Glomerular endothelial cell (primary cell): Measurements from ENCODE around the gene DSP. TPM values are rescaled to one million over a fixed set of nuclear protein-coding genes. Genes with fewer than 3 reads are reported as not detected.

Source experiments
- DNase-seq: peaks from one replicate; pipeline ENCODE4 v3.0.0-alpha.2; 2011; ENCODE audit warnings: low read depth, low spot score; ENCODE audit errors: extremely low read depth
- total RNA-seq: library from RNA; depleted of rRNA; stranded (reverse); fragments of >200 nt; gene quantifications from 2 replicates; pipeline ENCODE4 v1.2.3, GENCODE V29; 2015

DSP gene
- total RNA-seq, 1 donor from 2014 or later, result 75.0 TPM

DNA sequence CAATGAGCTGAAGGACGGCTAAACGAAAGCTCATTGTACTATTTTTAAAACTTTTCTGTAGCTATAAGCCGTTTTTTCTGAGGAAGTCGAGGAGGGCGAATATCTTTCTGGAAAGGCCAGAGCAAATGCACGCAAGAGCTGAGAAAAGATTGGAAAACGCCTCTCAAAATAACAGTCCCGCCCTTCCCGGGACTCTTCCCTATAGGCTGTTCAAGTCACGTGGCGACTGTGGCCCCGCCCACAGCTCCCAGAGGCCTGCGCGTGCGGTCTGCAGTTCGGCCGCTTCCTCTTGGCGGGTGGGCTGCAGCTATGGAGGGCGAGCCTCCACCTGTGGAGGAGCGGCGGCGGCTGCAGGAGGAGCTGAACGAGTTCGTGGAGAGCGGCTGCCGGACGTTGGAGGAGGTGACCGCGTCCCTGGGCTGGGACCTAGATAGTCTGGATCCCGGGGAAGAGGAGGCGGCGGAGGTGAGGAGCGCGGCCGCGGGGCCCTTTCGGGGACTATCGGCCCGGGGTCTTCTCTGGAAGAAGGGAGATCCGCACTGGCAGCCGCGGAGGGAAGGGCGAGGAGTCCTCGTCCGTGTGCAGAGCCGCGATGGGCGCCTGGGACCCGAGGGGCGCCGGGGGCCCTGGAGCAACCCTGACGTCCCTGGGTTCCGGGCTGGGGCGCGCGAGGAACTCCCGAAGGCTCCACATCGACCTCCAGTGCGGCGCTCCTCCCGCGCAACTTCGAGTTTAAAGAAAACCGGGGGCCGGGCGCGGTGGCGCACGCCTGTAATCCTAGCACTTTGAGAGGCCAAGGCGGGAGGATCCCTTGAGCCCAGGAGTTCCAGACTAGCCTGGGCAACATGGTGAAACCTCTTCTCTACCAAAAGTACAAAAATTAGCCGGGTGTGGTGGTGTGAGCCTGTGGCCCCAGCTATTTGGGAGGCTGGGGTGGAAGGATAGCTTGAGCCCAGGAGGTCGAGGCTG lies 48.8 kb downstream of the DSP start, which contains the start of gene SNRNP48:
Gene SNRNP48, plus strand, starts transcription at position 250 of the 969 bp plus-strand sequence. Its CDS starts 60 bp downstream, at position 310.
- DNase-seq, result peak; percentile 55

DNA sequence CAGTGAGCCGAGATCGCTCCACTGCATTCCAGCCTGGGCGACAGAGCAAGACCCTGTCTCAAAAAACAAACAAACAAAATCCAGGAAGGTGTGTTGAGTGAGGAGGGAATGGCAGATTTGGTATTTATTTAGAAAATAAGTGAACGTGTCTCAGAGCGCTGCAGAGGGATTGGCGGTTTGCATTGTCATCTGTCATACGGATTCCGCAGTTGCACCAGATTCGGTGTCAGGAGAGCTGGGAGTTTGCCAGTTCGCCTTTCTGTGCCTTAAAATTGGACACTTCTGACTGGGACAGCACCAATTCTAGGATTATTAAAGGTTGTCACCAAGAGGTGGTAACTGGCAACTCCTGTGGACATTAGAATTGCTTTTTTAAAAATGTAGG lies 49.4 kb downstream of the DSP start:
- no peak for DNase-seq

DNA sequence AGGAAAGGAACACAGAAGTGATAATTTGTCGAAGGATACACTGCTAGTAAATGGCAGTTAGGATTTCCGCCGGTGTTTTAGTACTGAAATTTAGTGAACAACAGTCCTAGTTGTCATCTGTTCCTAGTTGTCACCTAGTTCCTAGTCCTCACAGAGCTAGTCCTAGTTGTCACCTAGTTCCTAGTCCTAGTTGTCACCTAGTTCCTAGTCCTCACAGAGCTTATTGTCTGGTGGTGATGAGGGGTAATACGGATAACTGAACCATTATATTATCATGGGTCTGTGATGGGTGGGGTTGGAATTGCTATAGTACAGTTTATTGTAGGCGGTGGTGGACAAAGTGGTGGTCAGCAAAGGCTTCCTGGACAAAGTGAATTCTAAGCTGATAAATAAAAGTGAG lies 50.3 kb downstream of the DSP start:
- no peak for DNase-seq

DNA sequence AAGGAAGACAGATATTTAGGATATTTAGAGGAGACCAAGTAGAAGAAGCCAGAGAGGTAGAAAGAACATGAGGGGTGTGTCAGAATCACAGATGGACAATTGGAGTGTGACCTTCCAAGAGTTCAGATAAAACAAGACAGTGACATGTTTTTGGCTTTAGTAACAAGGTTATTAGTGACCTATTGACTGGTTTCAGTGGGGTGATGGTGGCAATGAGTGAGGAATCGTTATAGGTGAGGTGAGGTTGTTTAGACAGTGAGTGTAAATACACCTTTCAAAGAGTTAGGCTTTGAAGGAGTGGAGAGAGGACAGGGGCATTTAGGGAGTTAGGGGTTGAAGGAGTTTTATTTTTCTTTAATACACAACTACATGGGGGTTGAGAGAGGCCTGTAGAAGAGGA lies 51.8 kb downstream of the DSP start:
- DNase-seq, result no peak

DNA sequence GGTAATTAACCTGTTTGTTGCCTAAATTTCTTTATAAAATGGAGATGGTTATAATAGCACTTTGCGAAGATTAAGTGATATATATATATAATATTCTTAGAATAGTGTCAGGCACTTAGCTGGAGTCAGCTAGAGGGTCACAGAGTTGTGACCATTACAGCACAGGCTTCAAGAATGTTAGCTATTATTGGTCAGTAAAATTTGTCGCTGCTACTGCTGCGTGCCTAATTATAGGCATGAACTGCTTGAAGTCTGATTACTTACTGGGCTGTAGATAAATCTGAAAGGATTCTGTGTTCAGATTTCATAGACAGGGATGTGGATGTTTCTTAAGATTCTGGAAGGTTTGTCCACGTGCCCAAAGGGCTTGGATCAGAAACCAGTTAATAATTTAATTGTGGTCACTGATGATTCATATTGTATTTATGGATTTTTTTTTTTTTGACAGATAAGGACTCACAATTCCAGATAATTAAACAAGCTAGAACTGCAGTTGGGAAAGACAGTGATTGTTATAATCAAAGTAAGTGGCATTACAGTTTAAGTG lies 53.2 kb downstream of the DSP start:
- no peak for DNase-seq

DNA sequence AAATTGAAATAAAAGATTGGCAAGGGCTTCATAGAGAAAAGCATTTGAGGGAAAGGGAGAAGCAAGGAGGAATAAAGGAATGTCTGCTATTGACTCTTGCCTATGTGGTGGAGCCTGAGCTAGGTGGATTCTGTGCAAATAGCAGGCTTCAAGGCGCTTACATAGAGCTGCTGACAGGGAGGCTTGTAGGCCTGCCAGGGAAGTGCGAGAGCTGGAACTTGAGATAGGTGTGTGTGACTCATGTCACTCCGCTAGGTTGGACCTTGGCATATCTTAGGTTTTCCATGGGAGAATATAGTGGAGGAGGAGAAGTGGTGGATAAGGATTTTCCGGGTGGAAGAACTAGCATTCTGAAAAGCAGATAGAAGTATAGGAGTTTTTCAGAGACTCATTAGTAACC lies 62.5 kb downstream of the DSP start:
- DNase-seq, result no peak

DNA sequence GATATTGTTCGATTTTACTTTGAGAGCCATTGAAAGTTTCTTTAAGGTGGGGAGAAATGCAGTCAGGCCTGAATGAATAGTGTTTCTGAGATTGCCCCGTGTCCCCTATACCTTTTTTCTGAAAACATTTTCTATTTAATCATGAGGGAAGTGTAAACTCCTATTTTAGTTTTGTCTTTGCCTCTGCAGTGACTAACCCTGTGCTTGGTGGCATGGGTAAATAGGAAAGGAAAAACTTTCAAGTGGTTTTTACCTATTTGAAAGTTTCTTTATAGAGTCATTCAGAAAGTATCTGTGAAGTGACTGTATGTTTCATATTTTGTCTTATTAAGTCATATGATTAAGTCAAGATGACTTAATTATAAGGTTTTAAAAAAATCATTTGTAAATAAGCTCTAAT lies 63.0 kb downstream of the DSP start:
- DNase-seq, result no peak

DNA sequence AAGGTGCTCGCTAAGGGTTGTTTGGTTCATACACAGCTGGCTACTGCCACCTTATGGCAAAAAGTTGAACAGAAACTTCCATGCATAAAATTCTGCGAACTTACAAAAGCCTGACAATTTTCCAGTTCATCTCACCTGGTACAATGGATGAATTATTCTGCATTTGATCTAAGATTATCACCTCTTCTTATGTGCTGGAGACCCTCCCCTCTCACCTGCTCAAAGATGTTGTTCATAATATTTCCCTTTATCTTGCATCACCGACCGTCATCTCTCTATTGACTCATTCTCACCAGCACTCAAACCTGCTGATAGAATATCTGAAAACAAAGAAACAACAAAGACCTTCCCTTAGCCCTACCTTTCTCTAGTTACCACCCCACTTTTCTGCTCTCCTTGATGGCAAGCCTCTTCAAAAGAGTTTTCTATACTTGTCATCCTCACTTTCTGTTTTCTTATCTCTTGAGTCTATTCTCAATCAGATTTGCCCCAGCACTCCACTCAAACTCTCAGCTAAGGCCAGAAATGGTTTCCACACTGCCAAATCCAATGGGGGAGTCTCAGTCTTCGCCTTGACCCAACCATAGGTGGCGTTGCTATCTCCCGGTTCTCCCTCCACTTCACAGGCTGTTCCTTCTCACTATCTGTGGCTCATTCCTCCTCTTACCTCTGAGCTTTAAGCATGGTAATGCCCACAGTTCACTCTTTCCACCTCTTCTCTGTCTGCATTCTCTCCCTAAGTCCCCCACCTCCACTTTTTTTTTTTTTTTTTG lies 74.3 kb downstream of the DSP start:
- peak; percentile 36 for DNase-seq

DNA sequence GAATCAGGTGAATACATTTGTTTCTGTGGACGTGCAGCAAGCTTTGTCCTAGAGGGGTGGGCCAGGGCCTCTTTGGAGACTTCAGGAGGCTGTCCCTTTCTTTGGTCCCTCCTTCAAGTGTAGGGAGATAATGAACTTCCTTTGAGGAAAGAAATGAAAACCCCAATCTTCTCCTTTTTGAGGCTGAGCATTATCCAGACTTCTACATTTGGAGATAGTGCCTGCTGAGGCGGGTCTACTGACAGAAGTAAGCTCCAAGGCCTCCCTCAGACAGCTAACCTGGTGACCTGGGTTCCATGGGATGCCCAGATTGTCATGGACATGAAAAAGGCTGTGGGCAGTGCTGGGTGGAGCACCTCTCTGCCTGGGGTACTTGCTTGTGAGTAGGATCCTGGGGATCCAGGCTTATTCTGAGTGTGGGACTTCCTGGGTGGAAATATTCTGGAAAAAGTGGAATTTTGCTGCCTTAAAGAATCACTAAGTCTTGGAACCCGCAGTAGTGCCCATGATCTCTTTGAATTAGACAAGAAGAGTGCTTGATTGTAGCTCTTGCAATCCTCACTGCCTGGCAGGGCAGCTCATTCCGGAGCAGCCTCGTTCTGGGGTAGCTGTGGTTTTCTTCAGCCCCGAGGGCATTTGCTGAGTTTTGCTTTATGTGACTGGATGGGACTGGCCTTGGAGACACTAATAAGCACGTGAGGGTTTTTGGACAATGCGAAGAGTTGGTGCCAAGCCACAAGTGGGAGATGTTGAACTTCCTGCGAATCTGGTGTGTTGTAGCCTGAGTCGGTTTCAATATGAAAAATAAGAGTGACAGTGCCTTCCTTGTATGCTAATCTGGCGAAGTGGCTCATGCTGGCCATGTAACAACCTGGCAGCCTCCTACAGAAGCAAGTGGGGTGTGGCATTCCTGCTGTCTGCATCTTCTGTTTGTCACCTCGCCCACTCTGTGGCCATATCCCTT lies 76.6 kb downstream of the DSP start:
- no peak for DNase-seq

DNA sequence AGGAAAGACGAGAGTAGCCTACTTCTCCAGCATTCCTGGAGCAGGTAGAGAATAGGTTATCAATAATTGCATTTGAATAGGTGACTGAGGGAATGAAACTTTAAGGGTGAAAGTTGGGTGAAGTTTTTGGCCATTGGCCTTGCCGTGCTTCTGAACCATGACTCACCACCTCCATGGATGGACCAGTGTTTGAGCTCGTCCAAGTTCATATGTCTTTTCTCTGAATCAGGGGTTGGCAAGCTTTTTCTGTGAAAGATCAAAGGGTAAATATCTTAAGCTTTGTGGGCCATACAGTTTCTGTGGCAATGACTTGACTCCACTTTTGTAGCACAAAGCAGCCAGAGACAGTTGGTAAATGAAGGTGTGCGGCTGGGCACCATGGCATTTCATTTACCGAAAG lies 80.3 kb downstream of the DSP start:
- no peak for DNase-seq

DNA sequence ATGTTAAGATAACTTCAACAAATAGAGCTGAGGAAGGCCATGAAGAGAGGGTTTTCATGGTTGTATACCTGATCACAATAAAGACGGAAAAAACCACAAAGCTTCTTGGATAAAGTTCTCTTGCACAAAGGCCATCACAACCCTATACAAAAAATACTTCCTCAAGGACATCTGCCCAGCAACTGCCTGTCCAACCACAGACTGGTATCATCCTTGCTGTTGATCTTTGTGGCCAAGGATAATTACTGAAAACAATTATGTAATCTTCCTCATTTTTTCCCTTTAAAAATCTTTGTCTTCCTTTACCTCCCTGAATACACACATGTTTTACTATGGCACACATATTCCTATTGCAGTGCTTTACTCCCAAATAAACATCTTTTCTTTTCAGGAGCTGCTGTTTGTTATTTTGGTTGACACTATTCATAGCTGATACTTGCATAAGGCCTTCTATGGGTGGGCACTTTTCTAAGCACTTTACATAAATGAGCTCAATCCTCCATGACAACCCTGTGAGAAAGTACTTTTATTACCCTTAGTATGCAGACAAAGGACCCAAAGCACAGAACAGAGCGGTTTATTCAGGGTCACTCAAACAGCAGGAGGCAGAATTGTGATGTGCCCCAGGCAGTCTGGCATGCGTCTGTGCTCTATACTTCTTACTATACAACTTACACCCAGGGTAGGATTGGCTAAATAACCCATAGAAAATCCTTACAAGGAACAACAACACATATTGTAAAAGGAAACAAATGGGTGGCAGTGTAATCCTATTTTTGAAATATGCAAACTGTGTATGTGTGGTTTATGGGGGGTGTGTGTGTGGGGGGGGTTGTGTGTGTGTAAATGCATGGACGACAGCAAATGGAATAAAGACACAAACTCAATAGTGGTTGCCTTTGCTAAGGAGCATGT lies 83.6 kb downstream of the DSP start:
- no peak for DNase-seq

DNA sequence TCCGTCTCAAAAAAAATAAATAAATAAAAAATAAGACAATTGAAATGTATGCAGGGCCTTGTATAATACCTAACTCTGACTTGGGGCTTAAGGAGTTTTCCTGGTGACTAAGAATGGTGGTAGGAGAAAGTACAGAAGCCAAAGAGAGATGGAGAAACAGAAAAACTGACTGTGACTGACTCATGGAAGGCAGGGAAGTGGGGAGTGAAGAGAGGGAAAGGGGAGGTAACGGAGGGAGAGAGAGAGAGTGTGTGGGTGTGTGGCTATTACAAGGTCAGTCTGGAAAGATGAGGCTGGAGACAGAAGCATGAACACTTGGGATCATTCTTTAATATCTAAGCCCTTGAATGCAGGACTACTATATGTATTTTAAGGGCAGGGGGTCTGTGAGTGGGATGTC lies 87.0 kb downstream of the DSP start:
- no peak for DNase-seq

DNA sequence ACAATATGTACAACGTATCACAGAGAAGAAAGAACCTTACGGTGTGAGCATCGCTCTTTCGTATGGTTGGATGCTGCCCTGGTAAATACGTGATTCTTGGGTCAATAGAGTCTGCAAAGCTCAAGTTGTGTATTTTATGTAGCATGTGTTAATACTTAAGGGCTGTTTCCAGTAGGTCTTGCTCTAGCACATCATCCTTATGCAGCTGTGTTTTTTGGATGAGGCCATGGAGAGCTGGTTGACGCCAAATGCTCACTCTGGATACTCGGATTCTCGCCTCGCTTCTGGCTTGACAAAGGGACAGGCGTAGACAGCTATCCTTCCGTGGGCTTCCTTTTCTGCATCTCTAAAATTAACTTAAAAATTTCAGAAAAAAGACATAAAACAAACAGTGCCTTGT lies 87.4 kb downstream of the DSP start:
- DNase-seq, result no peak

DNA sequence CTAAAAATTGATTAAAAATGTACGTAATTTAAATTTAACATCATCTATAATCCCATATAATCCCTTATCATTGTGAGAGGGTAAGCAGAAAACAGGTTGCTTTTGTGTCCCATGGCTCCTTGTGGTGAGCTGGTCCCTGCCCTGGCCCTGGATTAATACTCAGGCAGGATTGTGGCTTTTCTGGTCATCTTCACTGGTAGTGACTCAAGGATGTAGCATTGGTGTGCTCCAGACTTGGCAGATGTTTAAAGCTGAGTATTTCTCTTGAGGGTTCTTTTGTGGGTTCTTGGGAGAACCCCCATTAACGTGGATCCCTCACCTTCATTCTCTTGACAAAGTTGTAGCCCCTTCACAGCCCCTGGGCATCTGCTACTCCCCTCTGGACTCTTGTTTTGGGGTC lies 87.8 kb downstream of the DSP start:
- no peak for DNase-seq

DNA sequence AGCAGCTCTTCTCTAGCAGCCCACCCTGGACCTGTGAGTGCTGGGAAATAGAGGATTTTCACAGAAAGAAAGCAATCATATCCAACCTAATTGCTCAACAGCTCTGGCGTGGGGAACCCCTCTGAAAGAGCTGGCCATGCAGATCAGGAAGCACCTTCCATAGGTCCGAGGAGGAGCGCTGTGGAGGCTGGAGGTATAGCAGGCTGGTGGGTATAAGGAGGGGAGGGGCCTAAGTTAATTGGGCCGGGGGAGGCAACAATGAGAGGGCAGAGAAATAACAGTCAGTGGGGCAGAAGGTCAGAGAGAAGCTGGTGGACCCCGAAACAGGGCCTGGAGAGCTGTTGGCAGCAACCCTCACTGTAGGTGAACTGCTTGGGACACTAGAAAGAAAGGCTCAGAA lies 89.3 kb downstream of the DSP start:
- DNase-seq, result no peak

DNA sequence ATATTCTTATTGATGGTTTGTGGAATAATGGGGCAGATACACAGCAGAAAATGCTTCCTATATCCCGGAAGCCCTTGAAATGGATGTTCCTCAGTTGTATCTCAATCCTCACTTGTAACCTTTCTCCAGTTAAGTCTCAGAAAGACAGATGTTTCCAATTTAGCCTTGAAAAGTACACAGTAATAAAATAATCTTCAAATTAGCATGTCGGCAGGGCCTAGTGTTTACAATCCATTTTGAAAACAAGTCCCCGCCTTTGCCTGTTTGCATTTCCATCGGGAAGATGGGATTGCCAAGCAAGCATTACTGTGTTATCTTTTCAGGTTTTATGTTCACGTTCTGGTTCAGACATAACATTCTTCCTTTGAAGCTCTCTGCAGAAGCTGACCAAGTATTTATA lies 90.0 kb downstream of the DSP start:
- DNase-seq, result no peak

DNA sequence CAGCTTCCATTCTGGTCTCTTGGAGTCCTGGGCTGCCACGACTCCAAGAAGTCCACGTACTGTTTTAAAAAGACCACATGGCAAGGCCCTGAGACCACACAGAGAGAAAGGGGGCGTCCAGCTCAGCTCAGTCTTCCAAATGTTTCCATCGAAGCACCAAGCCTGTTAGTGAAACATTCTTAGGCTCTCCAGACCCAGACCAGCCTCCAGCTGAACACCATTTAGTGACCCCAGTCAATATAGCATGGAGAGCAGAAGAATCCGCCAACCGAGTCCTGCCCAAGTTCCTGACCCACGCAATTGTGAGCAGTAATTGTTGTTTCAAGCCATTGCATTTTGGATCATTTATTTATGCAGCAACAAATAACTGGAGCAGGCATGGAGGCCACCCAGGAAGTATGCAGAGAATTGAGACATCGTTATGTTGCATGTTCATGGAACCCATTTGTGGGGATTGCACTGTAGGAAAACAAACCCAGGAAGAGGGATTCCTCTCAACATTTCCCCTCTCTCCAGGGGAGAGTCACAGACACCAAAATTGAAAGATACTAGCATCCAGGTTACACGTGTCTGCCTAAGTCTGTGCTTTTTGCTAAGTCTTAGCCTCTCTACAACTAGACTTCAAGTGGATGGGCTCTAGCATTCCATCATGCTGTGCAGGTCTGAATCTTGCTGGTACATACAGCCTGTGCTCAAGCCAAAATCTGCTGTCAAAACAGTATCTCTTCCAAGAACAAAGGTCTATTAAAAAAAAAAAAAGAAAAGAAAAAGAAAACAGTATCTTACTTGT lies 91.2 kb downstream of the DSP start:
- no peak for DNase-seq

DNA sequence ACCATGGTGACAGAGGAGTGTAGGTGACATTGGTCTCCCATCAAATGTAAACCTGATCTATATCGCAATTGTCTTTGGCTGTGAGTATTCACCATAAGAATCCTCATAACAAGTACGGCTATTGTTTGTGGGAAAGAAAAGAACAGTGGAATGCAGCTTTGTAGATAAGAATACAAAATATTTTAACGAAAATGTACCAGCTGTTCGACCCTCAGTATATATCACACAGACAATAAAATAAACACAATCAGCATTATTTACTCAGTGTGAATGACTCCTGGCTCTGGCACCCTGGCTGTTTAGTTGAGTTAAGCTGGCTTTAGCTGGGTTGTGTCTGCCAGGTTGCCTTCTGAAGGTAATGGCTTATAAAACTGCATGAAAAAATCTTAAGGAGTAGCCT lies 91.9 kb downstream of the DSP start:
- no peak for DNase-seq

DNA sequence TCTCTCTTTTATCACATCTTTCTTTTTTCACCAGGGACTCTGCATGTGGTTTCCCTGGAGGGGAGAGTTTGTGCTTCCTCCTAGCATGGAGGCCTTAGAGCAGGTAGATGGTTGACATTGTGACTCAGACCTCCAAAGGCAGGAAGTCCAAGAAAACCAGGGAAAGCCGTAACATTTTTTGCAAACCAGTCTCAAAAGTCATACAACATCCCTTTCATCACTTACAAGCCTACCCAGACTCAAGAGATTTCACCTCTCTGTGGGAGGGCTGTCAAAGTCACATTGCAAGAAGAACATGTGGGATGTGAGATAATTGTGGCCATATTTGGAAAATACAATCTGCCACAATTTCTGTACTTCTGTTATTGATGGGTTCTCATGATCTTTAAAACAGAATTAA lies 94.7 kb downstream of the DSP start:
- no peak for DNase-seq
